Osteocyte (in vitro differentiated cells): ENCODE results near the gene TAS2R40. TPM values are rescaled to one million over a fixed set of nuclear protein-coding genes. Genes with fewer than 3 reads are reported as not detected.
"Not testable (repeated sequence)": the region's sequence is repeated elsewhere in the genome, so short reads cannot be mapped to it uniquely, and the experiment has no call there.

Experiments used
- DNase-seq: peaks from one replicate; pipeline ENCODE4 v3.0.0; 2021; ENCODE audit warnings: mixed read lengths; ENCODE audit not compliant: unreplicated experiment; ENCODE audit errors: extremely low spot score
- H3K27ac Mint-ChIP-seq: one replicate; pipeline ENCODE4 v1.8.0; 2021; ENCODE audit warnings: mild to moderate bottlenecking, mixed read lengths; ENCODE audit not compliant: unreplicated experiment
- H3K27me3 Mint-ChIP-seq: one replicate; pipeline ENCODE4 v1.8.0; 2021; ENCODE audit warnings: mixed read lengths; ENCODE audit not compliant: unreplicated experiment
- H3K36me3 Mint-ChIP-seq: one replicate; pipeline ENCODE4 v1.8.0; 2021; ENCODE audit warnings: mixed read lengths; ENCODE audit not compliant: unreplicated experiment
- H3K4me1 Mint-ChIP-seq: one replicate; pipeline ENCODE4 v1.8.0; 2021; ENCODE audit warnings: mixed read lengths; ENCODE audit not compliant: unreplicated experiment
- H3K4me3 Mint-ChIP-seq: one replicate; pipeline ENCODE4 v1.8.0; 2021; ENCODE audit warnings: mild to moderate bottlenecking, moderate library complexity, mixed read lengths; ENCODE audit not compliant: unreplicated experiment
- H3K9me3 Mint-ChIP-seq: one replicate; pipeline ENCODE4 v1.8.0; 2021; ENCODE audit warnings: mixed read lengths; ENCODE audit not compliant: unreplicated experiment
- CTCF ChIP-seq: fragments of 200-600 bp; sonication (generic); IDR thresholded peaks from 2 replicates; pipeline ENCODE4 v1.5.0; 2021; ENCODE audit warnings: antibody characterized with exemption, mild to moderate bottlenecking, moderate library complexity
- total RNA-seq: library from RNA; stranded (reverse); gene quantifications from 2 replicates; pipeline ENCODE4 v1.2.1, GENCODE V29; 2021

TAS2R40 gene
- total RNA-seq, 1 donor from 2014 or later, result not detected

- peaks cover 20% of the 10 kb centered on the region for H3K9me3 Mint-ChIP-seq
- no peak overlapping the region for H3K4me3 Mint-ChIP-seq
- H3K27me3 Mint-ChIP-seq, result peaks cover 62% of the 10 kb centered on the region
- no peaks in the 10 kb centered on the region for H3K36me3 Mint-ChIP-seq
- TF ChIP-seq CTCF, result no peak
- no peaks in the 10 kb centered on the region for H3K4me1 Mint-ChIP-seq
- no peak for DNase-seq
- no peak overlapping the region for H3K27ac Mint-ChIP-seq
These were observed 22.8 kb upstream of the TAS2R40 start for GRCh38 chr7:143199040-143199439.

GRCh38 chr7:143202161-143202560 lies 19.7 kb upstream of the TAS2R40 start:
- no peak overlapping the region for H3K27ac Mint-ChIP-seq
- no peak for TF ChIP-seq CTCF
- H3K36me3 Mint-ChIP-seq, result no peaks in the 10 kb centered on the region
- DNase-seq, result no peak
- H3K4me3 Mint-ChIP-seq, result no peak overlapping the region
- peaks cover 59% of the 10 kb centered on the region for H3K27me3 Mint-ChIP-seq
- no peaks in the 10 kb centered on the region for H3K4me1 Mint-ChIP-seq
- peaks cover 11% of the 10 kb centered on the region for H3K9me3 Mint-ChIP-seq

GRCh38 chr7:143203386-143203785 lies 18.5 kb upstream of the TAS2R40 start:
- H3K27me3 Mint-ChIP-seq, result peaks cover 59% of the 10 kb centered on the region
- peaks cover 7% of the 10 kb centered on the region for H3K9me3 Mint-ChIP-seq
- TF ChIP-seq CTCF, result no peak
- H3K27ac Mint-ChIP-seq, result no peak overlapping the region
- no peak for DNase-seq
- no peak overlapping the region for H3K4me3 Mint-ChIP-seq
- H3K36me3 Mint-ChIP-seq, result no peaks in the 10 kb centered on the region
- H3K4me1 Mint-ChIP-seq, result no peaks in the 10 kb centered on the region

GRCh38 chr7:143205560-143206293 lies 16.1 kb upstream of the TAS2R40 start:
- TF ChIP-seq CTCF, result no peak
- no peak for DNase-seq
- Mint-ChIP-seq H3K36me3 (no peaks in the 10 kb centered on the region), H3K9me3 (no peaks in the 10 kb centered on the region), H3K4me3 (no peak overlapping the region), H3K4me1 (no peaks in the 10 kb centered on the region), H3K27me3 (peaks cover 53% of the 10 kb centered on the region), H3K27ac (no peak overlapping the region)

- H3K9me3 Mint-ChIP-seq, result no peaks in the 10 kb centered on the region
- H3K27me3 Mint-ChIP-seq, result peaks cover 23% of the 10 kb centered on the region
- no peak overlapping the region for H3K27ac Mint-ChIP-seq
- no peaks in the 10 kb centered on the region for H3K36me3 Mint-ChIP-seq
- DNase-seq, result no peak
- peaks cover 4% of the 10 kb centered on the region for H3K4me1 Mint-ChIP-seq
- H3K4me3 Mint-ChIP-seq, result no peak overlapping the region
- TF ChIP-seq CTCF, result no peak
These were observed 11.3 kb upstream of the TAS2R40 start for GRCh38 chr7:143210541-143210940.

GRCh38 chr7:143213478-143213877 lies 8.4 kb upstream of the TAS2R40 start:
- DNase-seq, H3K36me3 Mint-ChIP-seq, H3K9me3 Mint-ChIP-seq, H3K27ac Mint-ChIP-seq, H3K4me3 Mint-ChIP-seq: not testable (repeated sequence)
- H3K4me1 Mint-ChIP-seq, result peaks cover 22% of the 10 kb centered on the region
- peaks cover 10% of the 10 kb centered on the region for H3K27me3 Mint-ChIP-seq
